Natural killer cell (primary cell): Measurements from ENCODE around the gene SOWAHA. TPM values are rescaled to one million over a fixed set of nuclear protein-coding genes. Genes with fewer than 3 reads are reported as not detected.

Source experiments
- ATAC-seq, 3 donors: fragments of 150-1000 bp in 2 of 3; fragments of 200-7000 bp in 1 of 3; cut with Tn5 transposase; 1 replicate in 1 of 3; 2 replicates in 2 of 3; pipeline ENCODE4 v1.10.0; 2021; ENCODE audit warnings: mild to moderate bottlenecking in 2 of 3, moderate library complexity in 2 of 3
- DNase-seq, 2 donors: peaks; one replicate each; pipeline versions ENCODE4 v3.0.0 to v3.0.0-alpha.2; 2013 to 2021; ENCODE audit warnings: mixed read lengths in 1 of 2
- H3K27ac ChIP-seq: one replicate; pipeline ENCODE4 v1.5.1; 2013; ENCODE audit warnings: mild to moderate bottlenecking, low read length
- H3K27me3 ChIP-seq: one replicate; pipeline ENCODE4 v1.6.1; 2013; ENCODE audit warnings: low read length; ENCODE audit not compliant: control insufficient read depth, insufficient read depth
- H3K36me3 ChIP-seq: one replicate; pipeline ENCODE4 v1.6.1; 2013; ENCODE audit warnings: low read length; ENCODE audit not compliant: control insufficient read depth, insufficient read depth
- H3K4me1 ChIP-seq: one replicate; pipeline ENCODE4 v1.6.1; 2013; ENCODE audit warnings: low read length; ENCODE audit not compliant: control insufficient read depth, insufficient read depth
- H3K4me3 ChIP-seq: one replicate; pipeline ENCODE4 v1.5.1; 2013; ENCODE audit warnings: low read length
- H3K9me3 ChIP-seq: one replicate; pipeline ENCODE4 v1.6.1; 2013; ENCODE audit warnings: low read length; ENCODE audit not compliant: control insufficient read depth, insufficient read depth
- H3K27ac Mint-ChIP-seq, 2 donors: one replicate each; pipeline ENCODE4 v1.8.0; 2022; ENCODE audit warnings: mild to moderate bottlenecking in 2 of 2, mixed read lengths in 2 of 2, moderate library complexity in 1 of 2
- H3K27me3 Mint-ChIP-seq, 2 donors: one replicate each; pipeline ENCODE4 v1.8.0; 2022; ENCODE audit warnings: low read depth in 2 of 2, mixed read lengths in 2 of 2
- H3K36me3 Mint-ChIP-seq: one replicate; pipeline ENCODE4 v1.8.0; 2022; ENCODE audit warnings: mixed read lengths
- H3K4me1 Mint-ChIP-seq, 2 donors: one replicate each; pipeline ENCODE4 v1.8.0; 2022; ENCODE audit warnings: mixed read lengths in 2 of 2
- H3K4me3 Mint-ChIP-seq: one replicate; pipeline ENCODE4 v1.8.0; 2022; ENCODE audit warnings: mild to moderate bottlenecking, moderate library complexity, mixed read lengths
- H3K9me3 Mint-ChIP-seq, 2 donors: one replicate each; pipeline ENCODE4 v1.8.0; 2022; ENCODE audit warnings: mixed read lengths in 2 of 2
- CTCF ChIP-seq: fragments of 200-600 bp; IDR thresholded peaks from one replicate; pipeline ENCODE4 v1.8.0; 2022; ENCODE audit warnings: antibody characterized with exemption
- WGBS: methylation state at CpG from one replicate; pipeline ENCODE4 v1.1.7; 2013; ENCODE audit warnings: missing lambda C conversion rate; ENCODE audit not compliant: insufficient coverage; 5-methylcytosine and 5-hydroxymethylcytosine counted together
- intact Hi-C: fragments of 100-400 bp; cut with micrococcal nuclease; formaldehyde crosslinking; loops from one replicate; pipeline ENCODE4 v1.14.2; 2022
- total RNA-seq, 4 donors: library from RNA; stranded (reverse); fragments of 120-200 nt in 1 of 4; gene quantifications; one replicate each; pipeline versions ENCODE4 v1.2.3 to v1.2.4, GENCODE V29; 2013 to 2022

SOWAHA gene
- total RNA-seq, 3 donors from 2014 or later (not counting 1 experiment from before 2014, with no cell fraction given), result not detected

DNA sequence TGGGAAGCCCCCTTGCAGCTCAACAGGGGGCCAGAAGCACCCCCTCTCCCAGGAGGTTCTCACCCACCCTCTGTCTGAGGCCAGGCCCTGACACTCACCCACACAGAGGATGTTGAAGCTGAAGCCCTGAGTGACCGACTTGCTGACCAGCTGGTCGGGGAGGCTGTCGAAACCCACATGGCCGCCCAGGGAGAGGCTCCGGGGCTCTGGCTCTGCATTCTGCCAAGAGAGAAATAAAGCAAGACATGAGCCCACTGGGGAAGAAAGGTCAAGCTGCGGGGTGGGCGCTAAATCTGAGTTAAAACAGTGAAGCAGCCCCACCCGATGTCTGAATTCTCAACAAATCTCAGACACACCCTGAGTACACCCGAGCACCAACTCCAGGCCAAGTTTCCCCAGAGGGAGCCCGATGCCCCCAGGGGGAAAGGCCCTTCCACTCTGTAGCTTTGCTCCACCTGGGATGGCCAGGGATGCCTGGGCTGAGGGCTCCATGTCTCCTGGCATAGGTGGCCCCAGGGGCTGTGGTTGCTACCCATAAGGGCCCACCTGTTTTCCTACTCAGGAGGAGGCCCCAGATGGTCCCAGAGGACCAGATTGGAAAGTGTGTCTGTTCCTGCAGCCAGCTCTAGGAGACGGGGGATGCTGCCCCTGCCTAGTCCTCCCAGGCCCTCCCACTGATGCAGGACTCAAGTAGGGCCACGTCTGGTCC is 47.6 kb upstream of the SOWAHA start:
- 92% methylated on average over 12 of the region's 12 CpGs for WGBS
- intact Hi-C loops, result no loop called here
- Histone ChIP-seq H3K36me3 (no peaks in the 10 kb centered on the region), H3K4me1 (no peaks in the 10 kb centered on the region), H3K9me3 (no peaks in the 10 kb centered on the region), H3K27me3 (no peaks in the 10 kb centered on the region), H3K27ac (no peak overlapping the region), H3K4me3 (no peak overlapping the region)
- H3K36me3 Mint-ChIP-seq, result no peaks in the 10 kb centered on the region
- H3K27ac Mint-ChIP-seq, result no peak overlapping the region
- ATAC-seq (no peak), DNase-seq (no peak)
- no peaks in the 10 kb centered on the region for H3K9me3 Mint-ChIP-seq
- no peak overlapping the region for H3K4me3 Mint-ChIP-seq
- H3K27me3 Mint-ChIP-seq, result no peaks in the 10 kb centered on the region
- TF ChIP-seq CTCF, result no peak
- no peaks in the 10 kb centered on the region for H3K4me1 Mint-ChIP-seq

- H3K27ac Mint-ChIP-seq, result no peak overlapping the region
- no peaks in the 10 kb centered on the region for H3K4me1 ChIP-seq
- no peak for DNase-seq
- H3K4me3 Mint-ChIP-seq, result no peak overlapping the region
- H3K4me1 Mint-ChIP-seq, result no peaks in the 10 kb centered on the region
- no peaks in the 10 kb centered on the region for H3K9me3 Mint-ChIP-seq
- ATAC-seq, result no peak
- H3K27me3 ChIP-seq, result no peaks in the 10 kb centered on the region
- H3K27me3 Mint-ChIP-seq, result no peaks in the 10 kb centered on the region
- TF ChIP-seq CTCF, result no peak
- no peaks in the 10 kb centered on the region for H3K9me3 ChIP-seq
- WGBS, result 94% methylated on average over 14 of the region's 14 CpGs
- intact Hi-C loops, result no loop called here
- H3K36me3 ChIP-seq, result no peaks in the 10 kb centered on the region
- no peak overlapping the region for H3K4me3 ChIP-seq
- no peak overlapping the region for H3K27ac ChIP-seq
- H3K36me3 Mint-ChIP-seq, result no peaks in the 10 kb centered on the region
Observed at GRCh38 chr5:132766020-132766805, 46.9 kb upstream of the SOWAHA start.

DNA sequence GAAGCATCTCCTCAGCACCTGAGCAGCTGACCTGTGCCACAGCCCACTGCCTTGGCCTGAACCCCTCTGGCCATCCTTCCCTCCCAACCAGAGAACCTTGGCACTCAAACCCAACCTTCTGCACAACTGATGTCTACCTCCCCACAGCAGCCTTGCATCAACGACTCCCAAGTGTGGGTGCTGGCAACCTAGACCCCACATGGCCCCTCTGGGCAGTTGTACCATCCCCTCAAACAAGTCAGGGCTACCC is 46.4 kb upstream of the SOWAHA start:
- intact Hi-C loops, result no loop called here
- Histone ChIP-seq H3K27me3 (no peaks in the 10 kb centered on the region), H3K4me1 (no peaks in the 10 kb centered on the region), H3K9me3 (no peaks in the 10 kb centered on the region), H3K27ac (no peak overlapping the region), H3K36me3 (no peaks in the 10 kb centered on the region), H3K4me3 (no peak overlapping the region)
- no peaks in the 10 kb centered on the region for H3K4me1 Mint-ChIP-seq
- no peak for ATAC-seq
- H3K27ac Mint-ChIP-seq, result no peak overlapping the region
- TF ChIP-seq CTCF, result no peak
- 84% methylated on average over 1 of the region's 1 CpG for WGBS
- no peak for DNase-seq
- no peaks in the 10 kb centered on the region for H3K9me3 Mint-ChIP-seq
- H3K4me3 Mint-ChIP-seq, result no peak overlapping the region
- H3K36me3 Mint-ChIP-seq, result no peaks in the 10 kb centered on the region
- no peaks in the 10 kb centered on the region for H3K27me3 Mint-ChIP-seq
